GM18861 (cell line): ENCODE results near the gene ICE2.

Experiments used
- ATAC-seq: cut with Tn5 transposase; IDR thresholded peaks from one replicate; pipeline ENCODE4 v1.9.1; 2021; ENCODE audit not compliant: unreplicated experiment

The ICE2 gene

GRCh38 chr15:60372756-60373155 lies 106.2 kb downstream of the ICE2 start:
- no peak for ATAC-seq

GRCh38 chr15:60372227-60372626 lies 106.7 kb downstream of the ICE2 start:
- no peak for ATAC-seq

GRCh38 chr15:60371175-60372051 lies 107.5 kb downstream of the ICE2 start:
- ATAC-seq, result no peak

- no peak for ATAC-seq
Measured at GRCh38 chr15:60370869-60371136, 108.1 kb downstream of the ICE2 start.

GRCh38 chr15:60370105-60370868 lies 108.7 kb downstream of the ICE2 start:
- no peak for ATAC-seq

- no peak for ATAC-seq
Measured at GRCh38 chr15:60369696-60370095, 109.2 kb downstream of the ICE2 start.
